Spleen (tissue), 11 donors: Measurements from ENCODE around the gene ATL2. TPM values are rescaled to one million over a fixed set of nuclear protein-coding genes. Genes with fewer than 3 reads are reported as not detected.

Experiments used
- DNase-seq: peaks from one replicate; pipeline ENCODE4 v3.0.0-alpha.2; 2020
- H3K27ac ChIP-seq, 8 donors: fragments of 200-600 bp; sonication (generic) in 7 of 8; 1 replicate in 4 of 8; 2 replicates in 4 of 8; pipeline versions ENCODE4 v1.5.0 to v1.8.0; 2016 to 2021; ENCODE audit warnings: inconsistent platforms in 4 of 8, mild to moderate bottlenecking in 4 of 8, moderate library complexity in 1 of 8
- H3K27me3 ChIP-seq, 7 donors: fragments of 200-600 bp; sonication (generic) in 6 of 7; replicated peaks in 1 of 7; 1 replicate in 4 of 7; 2 replicates in 3 of 7; pipeline versions ENCODE4 v1.5.0 to v1.8.0; 2016 to 2021; ENCODE audit warnings: inconsistent platforms in 3 of 7, mild to moderate bottlenecking in 1 of 7
- H3K36me3 ChIP-seq, 6 donors: fragments of 200-600 bp; sonication (generic) in 5 of 6; 1 replicate in 4 of 6; 2 replicates in 2 of 6; pipeline versions ENCODE4 v1.5.0 to v1.8.0; 2016 to 2021; ENCODE audit warnings: inconsistent platforms in 2 of 6
- H3K4me1 ChIP-seq, 6 donors: fragments of 200-600 bp; sonication (generic) in 5 of 6; 1 replicate in 3 of 6; 2 replicates in 3 of 6; pipeline versions ENCODE4 v1.5.0 to v1.8.0; 2016 to 2021; ENCODE audit warnings: inconsistent platforms in 3 of 6
- H3K4me3 ChIP-seq, 8 donors: fragments of 200-600 bp; sonication (generic) in 7 of 8; 1 replicate in 4 of 8; 2 replicates in 4 of 8; pipeline versions ENCODE4 v1.5.0 to v1.8.0; 2016 to 2021; ENCODE audit warnings: inconsistent platforms in 4 of 8, mild to moderate bottlenecking in 4 of 8, moderate library complexity in 2 of 8
- H3K9me3 ChIP-seq, 8 donors: fragments of 200-600 bp; sonication (generic) in 7 of 8; 1 replicate in 4 of 8; 2 replicates in 4 of 8; pipeline versions ENCODE4 v1.5.0 to v1.8.0; 2016 to 2021; ENCODE audit warnings: inconsistent platforms in 4 of 8
- CTCF ChIP-seq, 11 experiments: fragments of 200-600 bp in 7 of 11; fragments of 450-650 bp in 4 of 11; sonication (generic) in 4 of 11; IDR thresholded peaks in 8 of 11; conservative IDR thresholded peaks in 3 of 11; 1 replicate in 7 of 11; 2 replicates in 4 of 11; pipeline versions ENCODE4 v1.4.0 to v1.8.0; 2016 to 2021; ENCODE audit warnings: antibody characterized with exemption in 11 of 11, inconsistent platforms in 4 of 11, mild to moderate bottlenecking in 1 of 11
- POLR2A ChIP-seq, 3 donors: fragments of 450-650 bp; IDR thresholded peaks; one replicate each; pipeline ENCODE4 v1.5.1; 2017; ENCODE audit warnings: antibody characterized with exemption in 3 of 3, mild to moderate bottlenecking in 1 of 3
- POLR2AphosphoS5 ChIP-seq, 3 donors: sonication (generic); formaldehyde crosslinking; IDR thresholded peaks; one replicate each; pipeline ENCODE4 v1.5.1; 2017; ENCODE audit warnings: antibody characterized with exemption in 3 of 3
- WGBS, 5 donors: extraction: QIAGEN DNeasy Blood & Tissue Kit in 3 of 5; methylation state at CpG; one replicate each; pipeline versions ENCODE4 v1.1.5 to v1.1.7; 2013 to 2018; 5-methylcytosine and 5-hydroxymethylcytosine counted together
- intact Hi-C: fragments of 100-400 bp; cut with DNase I; formaldehyde crosslinking; loops from one replicate; pipeline ENCODE4 v1.15.0; 2023; ENCODE audit warnings: low total_unique reads
- polyA plus RNA-seq, 3 donors: library from polyadenylated mRNA; stranded (reverse); fragments of 200-250 nt; gene quantifications; one replicate each; pipeline ENCODE4 v1.2.1, GENCODE V29; 2013
- total RNA-seq, 7 donors: library from RNA; depleted of rRNA in 3 of 7; stranded (reverse); fragments of >200 nt in 3 of 7; fragmentation: NEBNext Ultra II Directional in 4 of 7; extraction: Animal tissue kit (Norgen Biotek cat#: 25700) in 4 of 7; gene quantifications; one replicate each; pipeline versions ENCODE4 v1.1.0 to v1.2.1, GENCODE V29; 2016 to 2021
- donor health status: healthy with polysubstance abuse.
- donor health status: DM: no; HTN: no; CAD: no; lungs with moderate emphysema.
- donor health status: DM: no; HTN: no; CAD: no.
- donor health status: Bipolar disorder and iron deficiency.
- donor health status: healthy.
- donor health status: DM: no; HTN: no; CAD: no.
- donor health status: DM: yes; HTN: yes; CAD: no.

ATL2 gene
- total and polyA plus RNA-seq, 10 donors: 17.5 to 100 (median 64.2) TPM

GRCh38 chr2:38360177-38360576 lies 16.9 kb downstream of the ATL2 start:
- TF ChIP-seq POLR2AphosphoS5 (IDR thresholded peaks at IDR 0.05) (no peak), POLR2A (IDR thresholded peaks at IDR 0.05) (no peak), CTCF (IDR thresholded peaks at IDR 0.05 in 8 of 11, conservative IDR thresholded peaks at IDR 0.05 in 3 of 11) (no peak)
- H3K27ac ChIP-seq: no peak overlapping the region
- H3K9me3 ChIP-seq: no peaks in the 10 kb centered on the region
- DNase-seq: no peak
- 61 to 100% (median 95%) methylated on average over 2 of the region's 2 CpGs for WGBS, 5 donors
- H3K27me3 ChIP-seq: no peaks in the 10 kb centered on the region
- H3K4me3 ChIP-seq: no peak overlapping the region
- intact Hi-C loops: no loop called here
- H3K36me3 ChIP-seq: peaks cover 0 to 21% (median 0%) of the 10 kb centered on the region in 6 donors
- peaks cover 0 to 26% (median 9%) of the 10 kb centered on the region in 6 donors for H3K4me1 ChIP-seq

- TF ChIP-seq POLR2AphosphoS5 (IDR thresholded peaks at IDR 0.05): no peak
- TF ChIP-seq POLR2A (IDR thresholded peaks at IDR 0.05): no peak
- no peak for TF ChIP-seq CTCF (IDR thresholded peaks at IDR 0.05 in 8 of 11, conservative IDR thresholded peaks at IDR 0.05 in 3 of 11)
- intact Hi-C loops: no loop called here
- Histone ChIP-seq H3K4me3 (no peak overlapping the region), H3K4me1 (peaks cover 0 to 22% (median 6%) of the 10 kb centered on the region in 6 donors), H3K36me3 (peaks cover 0 to 33% (median 0%) of the 10 kb centered on the region in 6 donors), H3K9me3 (no peaks in the 10 kb centered on the region), H3K27me3 (no peaks in the 10 kb centered on the region), H3K27ac (peak overlapping the region in 4 of 8 donors; percentile 42 to 62 (median 54))
- DNase-seq: no peak
- WGBS, 5 donors: 81 to 89% (median 84%) methylated on average over 2 of the region's 2 CpGs
Measured at GRCh38 chr2:38353402-38353801, 23.7 kb downstream of the ATL2 start.

GRCh38 chr2:38352336-38352735 lies 24.7 kb downstream of the ATL2 start:
- Histone ChIP-seq H3K4me3 (no peak overlapping the region), H3K27ac (peak overlapping the region in 7 of 8 donors; percentile 4 to 62 (median 49)), H3K4me1 (peaks cover 0 to 22% (median 6%) of the 10 kb centered on the region in 6 donors), H3K9me3 (no peaks in the 10 kb centered on the region), H3K36me3 (peaks cover 0 to 22% (median 0%) of the 10 kb centered on the region in 6 donors), H3K27me3 (no peaks in the 10 kb centered on the region)
- no peak for DNase-seq
- intact Hi-C loops: no loop called here
- TF ChIP-seq POLR2AphosphoS5 (IDR thresholded peaks at IDR 0.05) (no peak), POLR2A (IDR thresholded peaks at IDR 0.05) (no peak), CTCF (IDR thresholded peaks at IDR 0.05 in 8 of 11, conservative IDR thresholded peaks at IDR 0.05 in 3 of 11) (no peak)

- intact Hi-C loops: no loop called here
- Histone ChIP-seq H3K4me1 (peaks cover 0 to 8% (median 0%) of the 10 kb centered on the region in 6 donors), H3K4me3 (no peak overlapping the region), H3K9me3 (peaks cover 0 to 8% (median 0%) of the 10 kb centered on the region in 8 donors), H3K36me3 (peaks cover 0 to 49% (median 27%) of the 10 kb centered on the region in 6 donors), H3K27ac (no peak overlapping the region), H3K27me3 (no peaks in the 10 kb centered on the region)
- DNase-seq: no peak
- WGBS, 5 donors: 85 to 94% (median 93%) methylated on average over 5 of the region's 5 CpGs
- TF ChIP-seq CTCF (IDR thresholded peaks at IDR 0.05 in 8 of 11, conservative IDR thresholded peaks at IDR 0.05 in 3 of 11) (no peak), POLR2A (IDR thresholded peaks at IDR 0.05) (no peak), POLR2AphosphoS5 (IDR thresholded peaks at IDR 0.05) (no peak)
Measured at GRCh38 chr2:38345323-38346038, 31.6 kb downstream of the ATL2 start.
